ENCODE results near the gene PEPD. TPM values are rescaled to one million over a fixed set of nuclear protein-coding genes. Genes with fewer than 3 reads are reported as not detected.

PEPD gene
- total RNA-seq, 1 experiment from 2014 or later = 18.3 TPM

- ChIA-PET CTCF (interaction anchor here (0.7 to 1.2 kb wide), 2 partner anchors 10 to 635 kb away, joined by 3 read pairs; no protein-coding TSS in a partner anchor), POLR2A (no interaction called here)
- Mint-ChIP-seq H3K9me3 (ENCODE audit: unreplicated experiment) (no peaks in the 10 kb centered on the region), H3K27me3 (ENCODE audit: insufficient read depth, unreplicated experiment) (no peaks in the 10 kb centered on the region), H3K36me3 (ENCODE audit: insufficient read depth, unreplicated experiment) (no peaks in the 10 kb centered on the region), H3K27ac (ENCODE audit: low read depth, unreplicated experiment) (no peak overlapping the region), H3K4me1 (ENCODE audit: insufficient read depth, unreplicated experiment) (no peaks in the 10 kb centered on the region), H3K4me3 (ENCODE audit: unreplicated experiment) (no peak overlapping the region)
- no peak for TF ChIP-seq CTCF (IDR thresholded peaks at IDR 0.05; ENCODE audit: unreplicated experiment)
- intact Hi-C loops (cut with micrococcal nuclease) = no loop called here
- no TSS peak for BruUV-seq (replicated peaks)
- no peak for DNase-seq (ENCODE audit: unreplicated experiment)
Observed at GRCh38 chr19:33461256-33462111, 60.1 kb downstream of the PEPD start.

DNA sequence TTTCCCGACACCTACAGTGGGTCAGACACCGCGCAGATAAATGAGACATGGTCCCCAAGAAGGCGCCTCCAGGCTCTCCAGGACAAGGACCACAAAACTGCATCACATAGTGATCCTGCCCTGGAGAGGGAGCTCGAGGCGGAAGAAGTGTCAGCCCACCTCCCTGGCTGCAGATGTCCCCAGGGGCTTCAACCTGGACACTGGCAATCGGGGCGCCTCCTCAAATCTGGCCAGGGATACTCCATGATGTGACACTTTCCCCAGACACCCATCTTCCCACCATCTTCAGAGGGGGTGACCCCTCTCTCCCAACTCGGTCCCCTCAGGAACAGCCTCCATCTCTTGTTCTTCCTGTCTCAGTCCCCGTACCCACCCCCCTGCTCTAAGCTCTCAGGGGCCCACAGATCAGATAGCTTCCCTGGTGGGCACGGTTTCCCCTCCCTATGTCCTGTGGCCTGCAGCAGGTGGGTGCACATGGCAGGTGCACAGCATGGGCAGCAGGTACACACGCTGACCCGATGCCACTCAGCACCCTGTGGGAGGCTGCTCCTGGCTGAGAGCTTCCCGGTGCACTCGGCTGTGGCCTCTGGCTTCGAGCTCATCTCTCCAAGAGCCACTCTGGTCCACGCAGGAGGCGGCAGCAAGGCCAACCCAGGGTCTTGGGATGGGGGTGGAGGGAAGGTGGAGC is 61.2 kb downstream of the PEPD start:
- no peak for TF ChIP-seq CTCF (IDR thresholded peaks at IDR 0.05; ENCODE audit: unreplicated experiment)
- no peak for DNase-seq (ENCODE audit: unreplicated experiment)
- intact Hi-C loops (cut with micrococcal nuclease) = no loop called here
- no peaks in the 10 kb centered on the region for H3K4me1 Mint-ChIP-seq (ENCODE audit: insufficient read depth, unreplicated experiment)
- H3K27ac Mint-ChIP-seq (ENCODE audit: low read depth, unreplicated experiment) = no peak overlapping the region
- no TSS peak for BruUV-seq (replicated peaks)
- ChIA-PET POLR2A (no interaction called here), CTCF (interaction anchor here (1.2 to 1.3 kb wide), 2 partner anchors 9 to 30 kb away, joined by 3 to 6 read pairs; no protein-coding TSS in a partner anchor)
- H3K4me3 Mint-ChIP-seq (ENCODE audit: unreplicated experiment) = no peak overlapping the region
- no peaks in the 10 kb centered on the region for H3K36me3 Mint-ChIP-seq (ENCODE audit: insufficient read depth, unreplicated experiment)
- H3K27me3 Mint-ChIP-seq (ENCODE audit: insufficient read depth, unreplicated experiment) = no peaks in the 10 kb centered on the region
- H3K9me3 Mint-ChIP-seq (ENCODE audit: unreplicated experiment) = no peaks in the 10 kb centered on the region

- POLR2A ChIA-PET = no interaction called here
- no TSS peak for BruUV-seq (replicated peaks)
- Mint-ChIP-seq H3K36me3 (ENCODE audit: insufficient read depth, unreplicated experiment) (no peaks in the 10 kb centered on the region), H3K4me1 (ENCODE audit: insufficient read depth, unreplicated experiment) (no peaks in the 10 kb centered on the region), H3K4me3 (ENCODE audit: unreplicated experiment) (no peak overlapping the region), H3K27me3 (ENCODE audit: insufficient read depth, unreplicated experiment) (no peaks in the 10 kb centered on the region), H3K9me3 (ENCODE audit: unreplicated experiment) (no peaks in the 10 kb centered on the region), H3K27ac (ENCODE audit: low read depth, unreplicated experiment) (no peak overlapping the region)
- no peak for TF ChIP-seq CTCF (IDR thresholded peaks at IDR 0.05; ENCODE audit: unreplicated experiment)
- CTCF ChIA-PET = interaction anchor here (0.6 to 1.3 kb wide), 2 partner anchors 9 to 29 kb away, joined by 3 to 6 read pairs; no protein-coding TSS in a partner anchor
- DNase-seq (ENCODE audit: unreplicated experiment) = no peak
- intact Hi-C loops (cut with micrococcal nuclease) = no loop called here
Observed at GRCh38 chr19:33459222-33460090, 62.1 kb downstream of the PEPD start.

Measured in MCF 10A (cell line).